ENCODE data around the gene LMTK3. TPM values are rescaled to one million over a fixed set of nuclear protein-coding genes. Genes with fewer than 3 reads are reported as not detected.

Gene LMTK3
- total RNA-seq, 1 experiment from 2014 or later, result 10.6 TPM

- POLR2A ChIA-PET, result no interaction called here
Observed at GRCh38 chr19:48508729-48509411, 2.8 kb downstream of the LMTK3 start.

DNA sequence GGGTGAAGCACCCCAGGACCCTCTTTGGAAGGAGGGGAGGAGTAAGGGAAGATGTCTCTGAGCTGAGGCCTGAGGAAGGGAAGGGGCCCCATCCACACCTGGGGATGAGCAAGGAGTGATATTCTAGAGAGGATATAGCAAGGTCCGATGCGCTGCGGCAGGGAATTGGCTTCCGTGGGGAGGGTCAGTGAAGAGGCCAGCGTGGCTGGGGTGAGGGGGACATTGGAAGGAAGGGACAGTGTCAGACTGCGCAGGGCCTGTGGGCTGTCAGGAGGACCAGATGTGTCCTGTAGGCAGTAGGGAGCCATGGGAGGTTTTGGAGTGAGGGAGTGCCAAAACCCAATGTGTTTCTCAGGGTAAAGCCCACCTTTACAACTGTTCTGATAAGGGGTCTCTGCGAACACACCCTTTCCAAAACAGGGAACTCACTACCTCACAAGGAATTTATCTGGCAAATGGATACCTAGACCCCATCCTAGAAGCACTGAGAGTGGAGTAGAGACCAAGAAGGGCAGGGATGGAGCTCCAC lies 3.7 kb downstream of the LMTK3 start:
- H3K4me3 ChIP-seq (ENCODE audit: low read depth in 2 of 2, low read length in 2 of 2), result no peak overlapping the region
- ChIA-PET CTCF (interaction anchor here (0.6 to 1.0 kb wide), 2 partner anchors 35 to 46 kb away, joined by 5 to 13 read pairs; no protein-coding TSS in a partner anchor), POLR2A (no interaction called here)
- no TSS peak for BruUV-seq (replicated peaks)
- in situ Hi-C loops (cut with HindIII; ENCODE audit: low pct_unique_long_range_greater_than_20kb, low sequenced_read_pairs) (no loop called here), intact Hi-C loops (cut with micrococcal nuclease; ENCODE audit: unreplicated experiment) (loop anchor here (2.0 kb wide), 1 partner anchor 77 kb away; no protein-coding TSS in a partner anchor)
- no peaks in the 10 kb centered on the region for H3K27me3 ChIP-seq (ENCODE audit: control insufficient read depth, insufficient read depth, low read length)
- DNase-seq (ENCODE audit: low read depth, low spot score), result no peak
- no peak overlapping the region for H3K27ac ChIP-seq (ENCODE audit: low read length)
- H3K9me3 ChIP-seq (ENCODE audit: control insufficient read depth, insufficient read depth, low read depth, low read length), result no peaks in the 10 kb centered on the region
- ATAC-seq, result no peak
- H3K4me1 ChIP-seq (ENCODE audit: control insufficient read depth, insufficient read depth, low read length), result no peaks in the 10 kb centered on the region
- TF ChIP-seq SIN3A (IDR thresholded peaks at IDR 0.05; ENCODE audit: borderline replicate concordance, insufficient read depth, low read depth, low read length), result no peak
- TF ChIP-seq POLR2AphosphoS5 (IDR thresholded peaks at IDR 0.05; ENCODE audit: low read depth, low read length), result no peak
- no peak for TF ChIP-seq TCF7L2 (IDR thresholded peaks at IDR 0.05; ENCODE audit: low read depth, low read length)
- TF ChIP-seq, protein P1, sequence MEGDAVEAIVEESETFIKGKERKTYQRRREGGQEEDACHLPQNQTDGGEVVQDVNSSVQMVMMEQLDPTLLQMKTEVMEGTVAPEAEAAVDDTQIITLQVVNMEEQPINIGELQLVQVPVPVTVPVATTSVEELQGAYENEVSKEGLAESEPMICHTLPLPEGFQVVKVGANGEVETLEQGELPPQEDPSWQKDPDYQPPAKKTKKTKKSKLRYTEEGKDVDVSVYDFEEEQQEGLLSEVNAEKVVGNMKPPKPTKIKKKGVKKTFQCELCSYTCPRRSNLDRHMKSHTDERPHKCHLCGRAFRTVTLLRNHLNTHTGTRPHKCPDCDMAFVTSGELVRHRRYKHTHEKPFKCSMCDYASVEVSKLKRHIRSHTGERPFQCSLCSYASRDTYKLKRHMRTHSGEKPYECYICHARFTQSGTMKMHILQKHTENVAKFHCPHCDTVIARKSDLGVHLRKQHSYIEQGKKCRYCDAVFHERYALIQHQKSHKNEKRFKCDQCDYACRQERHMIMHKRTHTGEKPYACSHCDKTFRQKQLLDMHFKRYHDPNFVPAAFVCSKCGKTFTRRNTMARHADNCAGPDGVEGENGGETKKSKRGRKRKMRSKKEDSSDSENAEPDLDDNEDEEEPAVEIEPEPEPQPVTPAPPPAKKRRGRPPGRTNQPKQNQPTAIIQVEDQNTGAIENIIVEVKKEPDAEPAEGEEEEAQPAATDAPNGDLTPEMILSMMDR (IDR thresholded peaks at IDR 0.05), result no peak
- TF ChIP-seq, protein P2, sequence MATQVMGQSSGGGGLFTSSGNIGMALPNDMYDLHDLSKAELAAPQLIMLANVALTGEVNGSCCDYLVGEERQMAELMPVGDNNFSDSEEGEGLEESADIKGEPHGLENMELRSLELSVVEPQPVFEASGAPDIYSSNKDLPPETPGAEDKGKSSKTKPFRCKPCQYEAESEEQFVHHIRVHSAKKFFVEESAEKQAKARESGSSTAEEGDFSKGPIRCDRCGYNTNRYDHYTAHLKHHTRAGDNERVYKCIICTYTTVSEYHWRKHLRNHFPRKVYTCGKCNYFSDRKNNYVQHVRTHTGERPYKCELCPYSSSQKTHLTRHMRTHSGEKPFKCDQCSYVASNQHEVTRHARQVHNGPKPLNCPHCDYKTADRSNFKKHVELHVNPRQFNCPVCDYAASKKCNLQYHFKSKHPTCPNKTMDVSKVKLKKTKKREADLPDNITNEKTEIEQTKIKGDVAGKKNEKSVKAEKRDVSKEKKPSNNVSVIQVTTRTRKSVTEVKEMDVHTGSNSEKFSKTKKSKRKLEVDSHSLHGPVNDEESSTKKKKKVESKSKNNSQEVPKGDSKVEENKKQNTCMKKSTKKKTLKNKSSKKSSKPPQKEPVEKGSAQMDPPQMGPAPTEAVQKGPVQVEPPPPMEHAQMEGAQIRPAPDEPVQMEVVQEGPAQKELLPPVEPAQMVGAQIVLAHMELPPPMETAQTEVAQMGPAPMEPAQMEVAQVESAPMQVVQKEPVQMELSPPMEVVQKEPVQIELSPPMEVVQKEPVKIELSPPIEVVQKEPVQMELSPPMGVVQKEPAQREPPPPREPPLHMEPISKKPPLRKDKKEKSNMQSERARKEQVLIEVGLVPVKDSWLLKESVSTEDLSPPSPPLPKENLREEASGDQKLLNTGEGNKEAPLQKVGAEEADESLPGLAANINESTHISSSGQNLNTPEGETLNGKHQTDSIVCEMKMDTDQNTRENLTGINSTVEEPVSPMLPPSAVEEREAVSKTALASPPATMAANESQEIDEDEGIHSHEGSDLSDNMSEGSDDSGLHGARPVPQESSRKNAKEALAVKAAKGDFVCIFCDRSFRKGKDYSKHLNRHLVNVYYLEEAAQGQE (IDR thresholded peaks at IDR 0.05; ENCODE audit: insufficient read depth in 1 of 2, low read depth in 2 of 2, low read length in 1 of 2), result no peak
- H3K36me3 ChIP-seq (ENCODE audit: control insufficient read depth, insufficient read depth, low read length), result no peaks in the 10 kb centered on the region

More at GRCh38 chr19:48508729-48509411, 2.8 kb downstream of the LMTK3 start:
- no peak for TF ChIP-seq SIN3A (IDR thresholded peaks at IDR 0.05; ENCODE audit: borderline replicate concordance, insufficient read depth, low read depth, low read length)
- Histone ChIP-seq H3K4me1 (ENCODE audit: control insufficient read depth, insufficient read depth, low read length) (no peaks in the 10 kb centered on the region), H3K36me3 (ENCODE audit: control insufficient read depth, insufficient read depth, low read length) (no peaks in the 10 kb centered on the region), H3K27ac (ENCODE audit: low read length) (0 out of 2 replicates have a peak overlapping the region, but pooled peaks have one; percentile 12), H3K9me3 (ENCODE audit: control insufficient read depth, insufficient read depth, low read depth, low read length) (no peaks in the 10 kb centered on the region), H3K4me3 (ENCODE audit: low read depth in 2 of 2, low read length in 2 of 2) (no peak overlapping the region), H3K27me3 (ENCODE audit: control insufficient read depth, insufficient read depth, low read length) (no peaks in the 10 kb centered on the region)
- BruUV-seq (replicated peaks), result no TSS peak
- in situ Hi-C loops (cut with HindIII; ENCODE audit: low pct_unique_long_range_greater_than_20kb, low sequenced_read_pairs) (no loop called here), intact Hi-C loops (cut with micrococcal nuclease; ENCODE audit: unreplicated experiment) (no loop called here)
- CTCF ChIA-PET, result no interaction called here
- ATAC-seq (no peak), DNase-seq (ENCODE audit: low read depth, low spot score) (no peak)
